ENCODE measurements around the gene OSBPL9.
"Not testable (repeated sequence)": the region's sequence is repeated elsewhere in the genome, so short reads cannot be mapped to it uniquely, and the experiment has no call there.

Gene OSBPL9

GRCh38 chr1:51799372-51799771, 182.5 kb downstream of the OSBPL9 start:
- no peak for DNase-seq

GRCh38 chr1:51814513-51814912, 197.6 kb downstream of the OSBPL9 start:
- no peak for DNase-seq

DNA sequence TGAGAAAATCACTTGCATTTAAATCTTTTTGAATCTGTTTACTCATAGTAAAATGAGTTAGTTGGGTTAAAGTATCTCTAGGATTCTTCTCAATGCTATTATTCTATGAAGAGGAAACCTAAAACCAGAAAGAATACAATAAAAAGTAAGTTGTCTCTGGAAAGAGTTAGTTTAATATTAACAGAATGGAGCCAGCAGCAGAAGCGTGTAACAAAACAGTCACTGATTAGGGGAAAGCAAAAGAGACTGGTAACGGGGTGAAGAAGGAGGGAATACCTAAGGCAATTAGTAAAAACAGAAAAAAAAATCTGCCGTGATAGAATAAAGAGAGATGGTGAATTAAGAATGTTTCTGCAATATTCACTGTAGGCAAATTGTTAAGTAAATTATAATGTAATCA, 201.6 kb downstream of the OSBPL9 start:
- DNase-seq = no peak

DNA sequence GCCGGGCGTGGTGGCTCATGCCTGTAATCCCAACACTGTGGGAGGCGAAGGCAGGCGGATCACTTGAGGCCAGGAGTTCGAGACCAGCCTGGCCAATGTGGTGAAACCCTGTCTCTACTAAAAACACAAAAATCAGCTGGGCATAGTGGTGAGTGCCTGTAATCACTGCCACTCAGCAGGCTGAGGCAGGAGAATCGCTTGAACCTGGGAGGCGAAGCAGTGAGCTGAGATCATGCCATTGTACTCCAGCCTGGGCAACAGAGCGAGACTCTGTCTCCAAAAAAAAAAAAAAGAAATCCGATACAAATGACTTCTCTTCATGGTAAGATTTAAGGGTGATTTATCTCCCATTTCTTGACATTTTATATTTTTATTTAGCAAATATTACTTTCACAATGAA, 202.1 kb downstream of the OSBPL9 start:
- not testable (repeated sequence) for DNase-seq

DNA sequence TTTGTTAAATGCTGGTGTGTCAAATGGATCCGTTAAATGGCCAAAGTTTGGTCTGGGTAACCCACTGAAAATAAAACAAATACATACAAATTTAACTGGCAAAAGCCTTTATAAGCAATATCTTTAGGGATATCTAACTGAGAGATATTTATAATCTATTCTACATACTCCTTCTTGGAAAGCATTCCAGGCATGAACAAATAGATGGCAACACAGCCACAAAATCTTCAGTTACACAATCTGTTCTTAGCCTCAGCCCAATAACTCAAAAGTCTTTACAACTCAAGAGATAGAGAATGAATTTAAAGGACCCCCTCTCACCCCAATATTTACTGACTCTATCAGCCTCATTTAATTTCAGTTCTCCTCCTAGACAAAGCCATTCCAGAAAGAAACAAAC, 202.9 kb downstream of the OSBPL9 start:
- no peak for DNase-seq

GRCh38 chr1:51829058-51829457, 212.2 kb downstream of the OSBPL9 start:
- DNase-seq = no peak

GRCh38 chr1:51833700-51834099, 216.8 kb downstream of the OSBPL9 start:
- no peak for DNase-seq

GRCh38 chr1:51837243-51837642, 220.4 kb downstream of the OSBPL9 start:
- no peak for DNase-seq
